GM19240 (cell line): ENCODE results near the gene ETV6.
"Not testable (repeated sequence)": the region's sequence is repeated elsewhere in the genome, so short reads cannot be mapped to it uniquely, and the experiment has no call there.

Experiments used
- DNase-seq: peaks from one replicate; pipeline ENCODE4 v3.0.0; 2011; ENCODE audit warnings: low spot score; ENCODE audit not compliant: insufficient read length

ETV6 gene

DNA sequence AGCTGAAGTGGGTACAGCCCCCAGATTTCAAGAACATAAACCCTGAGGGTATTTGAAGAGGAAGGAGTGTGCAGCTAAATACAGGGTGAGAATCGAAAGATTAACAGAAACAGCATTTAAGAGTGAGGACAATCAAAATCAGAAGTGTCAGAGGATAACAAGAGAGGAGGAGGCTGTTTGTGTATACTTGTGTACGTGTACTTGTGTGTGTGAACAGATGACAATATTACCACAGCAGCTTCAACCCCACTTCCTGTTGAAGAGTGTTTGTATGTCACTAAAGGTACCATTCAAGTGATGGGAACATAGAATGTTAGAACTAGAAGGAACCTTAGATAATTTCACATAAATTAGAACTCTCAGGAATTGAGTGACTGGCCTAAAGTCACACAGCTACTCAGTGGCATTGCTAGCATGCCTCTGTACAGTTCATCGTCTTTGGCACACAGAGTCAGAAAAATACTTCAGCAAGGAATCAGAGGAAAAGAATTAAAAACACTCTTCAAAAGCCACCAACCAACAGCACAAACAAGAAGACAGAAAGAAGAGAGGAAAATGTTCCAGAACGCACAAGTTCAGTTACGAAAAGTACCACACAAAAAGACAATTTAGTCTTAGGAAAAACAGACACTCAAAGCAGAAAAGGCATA is 256.9 kb downstream of the ETV6 start:
- no peak for DNase-seq

DNA sequence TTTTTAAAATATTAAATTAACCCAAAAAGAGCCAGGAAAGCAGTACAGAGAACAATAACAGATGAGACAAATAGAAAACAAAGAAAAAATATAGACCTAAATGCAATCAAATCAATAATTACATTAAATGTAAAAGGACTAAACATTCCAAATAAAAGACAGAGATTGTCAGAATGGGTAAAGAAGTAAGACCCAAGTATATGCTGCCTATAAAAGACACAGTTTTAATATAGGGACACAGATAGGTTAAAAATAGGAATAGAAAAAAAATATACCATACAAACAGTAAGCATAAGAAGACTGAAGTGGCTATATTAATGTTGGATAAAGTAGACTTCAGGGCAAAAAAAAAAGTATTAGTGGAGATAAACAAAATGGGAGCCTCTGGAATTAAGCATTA is 258.2 kb downstream of the ETV6 start:
- DNase-seq, result no peak

DNA sequence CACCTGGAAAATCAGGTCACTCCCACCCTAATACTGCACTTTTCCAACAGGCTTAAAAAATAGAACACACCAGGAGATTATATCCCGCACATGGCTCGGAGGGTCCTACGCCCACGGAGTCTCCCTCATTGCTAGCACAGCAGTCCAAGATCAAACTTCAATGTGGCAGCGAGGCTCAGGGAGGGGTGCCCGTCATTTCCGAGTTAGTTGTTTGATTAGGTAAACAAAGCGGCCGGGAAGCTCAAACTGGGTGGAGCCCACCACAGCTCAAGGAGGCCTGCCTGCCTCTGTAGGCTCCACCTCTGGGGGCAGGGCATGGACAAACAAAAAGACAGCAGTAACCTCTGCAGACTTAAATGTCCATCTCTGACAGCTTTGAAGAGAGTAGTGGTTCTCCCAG is 259.9 kb downstream of the ETV6 start:
- DNase-seq, result not testable (repeated sequence)

DNA sequence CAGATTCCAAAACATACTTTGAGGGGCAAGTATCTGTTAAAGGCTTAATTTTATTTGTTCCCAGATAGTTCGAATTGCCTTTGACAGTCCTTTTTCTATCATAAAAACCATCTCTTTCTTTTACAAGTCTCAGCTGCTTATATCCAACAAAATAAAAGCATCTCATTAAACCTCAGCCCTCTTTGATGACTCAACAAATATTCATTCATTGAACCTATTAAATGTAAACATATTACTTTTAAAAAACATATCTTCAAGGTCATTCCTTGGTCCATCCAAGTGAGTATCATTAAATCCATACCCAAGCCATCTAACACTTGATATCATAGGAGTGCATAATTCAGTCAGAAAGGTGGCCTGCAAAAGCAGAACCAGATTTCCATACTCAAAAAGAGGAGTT is 266.6 kb downstream of the ETV6 start:
- no peak for DNase-seq

DNA sequence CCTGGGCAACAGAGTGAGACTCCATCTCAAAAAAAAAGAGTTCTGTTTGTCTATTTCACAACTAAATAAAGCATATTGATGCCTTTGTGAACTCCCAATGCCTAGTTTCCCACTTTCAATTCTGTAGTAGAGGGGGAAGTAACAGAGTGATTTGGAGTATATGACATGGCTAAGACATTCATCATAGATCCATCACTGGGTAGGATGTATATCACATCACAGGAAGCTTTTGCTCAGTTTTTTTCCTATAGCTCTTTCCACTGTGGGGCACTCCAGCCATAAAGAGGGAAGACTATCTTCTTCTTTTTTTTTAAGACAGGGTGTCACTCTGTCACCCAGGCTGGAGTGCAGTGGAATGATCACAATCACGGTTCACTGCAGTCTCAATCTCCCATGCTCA is 267.3 kb downstream of the ETV6 start:
- no peak for DNase-seq

DNA sequence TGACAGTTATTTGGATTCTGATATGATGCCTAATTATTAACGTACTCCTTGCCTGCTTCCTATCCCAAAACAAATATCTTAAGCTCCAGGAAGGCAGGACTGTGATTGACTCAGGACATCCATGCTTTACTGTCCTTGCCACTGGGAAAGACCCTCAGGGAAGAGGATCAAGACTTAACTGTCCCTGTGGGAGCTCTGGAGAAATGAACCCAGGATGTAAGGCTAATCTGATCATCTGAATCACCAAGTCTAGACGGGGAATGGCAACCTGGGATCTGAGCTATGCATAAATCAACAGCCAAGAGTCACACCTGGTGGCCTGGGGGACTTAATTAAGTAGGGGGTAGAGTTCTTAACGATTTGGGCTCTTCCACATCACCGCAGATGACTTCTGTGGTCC is 268.0 kb downstream of the ETV6 start:
- DNase-seq, result no peak

DNA sequence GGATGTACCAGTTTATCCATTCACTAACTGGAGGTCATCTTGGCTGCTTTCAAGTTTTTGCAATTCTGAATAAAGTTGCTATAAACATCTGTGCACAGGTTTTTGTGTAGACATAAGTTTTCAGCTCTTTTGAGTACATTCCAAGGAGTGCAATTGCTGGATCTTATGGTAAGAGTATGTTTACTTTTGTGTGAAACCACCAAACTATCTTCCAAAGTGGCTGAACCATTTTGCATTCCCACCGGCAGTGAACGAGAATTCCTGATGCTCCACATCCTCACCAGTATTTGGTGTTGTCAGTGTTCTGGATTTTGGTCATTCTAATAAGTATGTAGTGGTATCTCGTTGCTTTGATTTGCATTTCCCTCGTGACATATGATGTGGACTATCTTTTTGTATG is 270.8 kb downstream of the ETV6 start:
- no peak for DNase-seq

DNA sequence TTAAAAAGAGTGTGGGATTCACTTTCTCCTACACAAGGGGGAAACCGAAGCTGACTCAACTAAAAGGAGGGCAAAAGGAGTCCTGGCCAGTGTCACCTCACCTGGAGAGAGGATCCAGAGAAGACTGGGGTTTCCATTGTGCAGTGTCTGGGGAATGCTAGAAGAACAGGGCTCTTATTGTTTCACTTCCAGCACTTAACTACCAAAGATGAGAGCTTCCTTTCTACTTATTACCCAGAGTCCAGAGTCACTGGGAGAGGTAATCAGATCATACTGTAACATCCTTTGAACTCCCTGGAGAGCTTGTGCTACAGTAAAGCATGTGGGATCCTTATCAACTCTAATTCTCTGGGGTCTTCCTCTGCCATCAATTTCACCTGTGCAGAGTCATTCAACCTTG is 272.9 kb downstream of the ETV6 start:
- DNase-seq, result no peak

DNA sequence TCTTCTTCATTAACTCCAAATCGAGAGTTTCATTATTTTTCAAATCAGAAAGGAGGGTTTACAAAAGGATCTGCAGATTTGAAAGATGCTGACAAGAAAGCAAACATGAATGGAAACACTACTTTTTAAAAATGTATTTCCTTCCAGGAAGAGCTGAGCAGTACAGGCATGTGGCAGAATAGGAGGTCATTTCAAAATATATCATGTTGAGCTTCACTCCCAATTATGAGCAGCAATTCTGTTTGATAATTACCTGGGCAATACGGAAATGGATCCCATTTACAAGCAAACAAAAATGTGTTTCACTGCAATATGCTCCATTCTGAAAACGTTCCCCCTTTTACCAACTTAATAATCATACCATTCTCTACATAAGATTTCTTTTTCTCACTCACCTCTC is 273.6 kb downstream of the ETV6 start:
- no peak for DNase-seq

DNA sequence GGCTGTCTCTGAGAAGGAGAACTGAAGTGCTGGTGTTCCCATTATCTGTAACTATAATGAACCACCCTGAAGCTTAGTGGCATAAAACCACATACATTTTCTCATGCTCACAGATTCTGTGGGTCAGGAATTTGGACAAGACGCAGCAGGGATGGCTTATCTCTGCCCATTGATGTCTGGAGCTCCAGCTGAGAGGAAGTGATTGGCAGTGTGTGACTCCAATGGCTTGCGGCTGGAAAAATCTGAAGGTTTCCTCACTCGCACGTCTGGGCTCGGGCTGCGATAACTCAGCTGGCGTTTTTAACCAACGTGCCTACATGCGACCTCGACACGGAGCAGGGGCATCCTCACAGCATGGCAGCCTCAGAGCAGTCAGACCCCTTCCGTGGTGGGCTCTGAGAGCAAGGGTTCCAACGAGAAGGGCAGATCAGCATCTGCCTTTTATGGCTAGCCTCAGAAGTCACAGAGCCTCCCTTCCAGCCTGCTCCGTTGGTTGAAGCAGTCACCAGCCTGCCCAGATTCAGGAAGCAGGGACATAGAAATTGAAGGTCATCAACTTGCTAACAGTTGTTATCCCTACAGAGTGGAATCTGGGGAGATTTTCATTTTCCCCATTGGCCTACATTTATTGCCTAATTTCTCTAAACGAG is 277.9 kb downstream of the ETV6 start:
- DNase-seq, result no peak

DNA sequence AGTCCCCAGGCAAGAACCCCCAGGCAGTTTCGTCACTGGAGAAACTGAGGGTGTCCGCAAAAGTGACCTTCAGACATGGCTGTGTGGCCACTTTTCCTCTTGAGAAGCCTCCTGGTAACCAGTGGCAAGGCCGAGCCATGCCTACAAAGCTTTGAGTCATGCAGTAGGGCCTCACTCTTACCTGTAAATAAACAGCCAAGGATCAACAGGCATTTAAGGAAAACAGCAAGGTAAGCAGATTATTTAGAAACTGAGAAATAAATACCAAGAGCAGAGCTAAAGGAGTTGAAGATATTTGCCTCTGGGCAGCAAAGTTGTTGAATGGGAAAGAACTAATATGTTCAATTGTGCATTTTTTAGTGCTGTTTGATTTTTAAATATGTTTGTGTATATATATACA is 280.2 kb downstream of the ETV6 start:
- DNase-seq, result no peak

DNA sequence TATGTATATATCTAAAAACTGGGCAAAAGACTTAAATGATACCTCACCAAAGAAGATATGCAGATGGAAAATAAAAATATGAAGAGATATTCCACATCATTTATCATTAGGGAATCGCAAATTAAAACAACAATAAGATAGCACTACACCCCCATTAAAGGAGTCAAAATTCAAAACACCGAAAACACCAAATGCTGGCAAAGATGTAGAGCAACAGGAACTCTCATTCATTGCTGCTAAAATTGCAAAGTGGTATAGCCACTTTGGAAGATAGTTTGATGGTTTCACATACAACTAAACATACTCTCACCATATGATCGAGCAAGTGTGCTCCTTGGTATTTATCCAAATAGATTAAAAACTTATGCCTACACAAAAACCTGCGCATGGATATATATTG is 289.7 kb downstream of the ETV6 start:
- no peak for DNase-seq

DNA sequence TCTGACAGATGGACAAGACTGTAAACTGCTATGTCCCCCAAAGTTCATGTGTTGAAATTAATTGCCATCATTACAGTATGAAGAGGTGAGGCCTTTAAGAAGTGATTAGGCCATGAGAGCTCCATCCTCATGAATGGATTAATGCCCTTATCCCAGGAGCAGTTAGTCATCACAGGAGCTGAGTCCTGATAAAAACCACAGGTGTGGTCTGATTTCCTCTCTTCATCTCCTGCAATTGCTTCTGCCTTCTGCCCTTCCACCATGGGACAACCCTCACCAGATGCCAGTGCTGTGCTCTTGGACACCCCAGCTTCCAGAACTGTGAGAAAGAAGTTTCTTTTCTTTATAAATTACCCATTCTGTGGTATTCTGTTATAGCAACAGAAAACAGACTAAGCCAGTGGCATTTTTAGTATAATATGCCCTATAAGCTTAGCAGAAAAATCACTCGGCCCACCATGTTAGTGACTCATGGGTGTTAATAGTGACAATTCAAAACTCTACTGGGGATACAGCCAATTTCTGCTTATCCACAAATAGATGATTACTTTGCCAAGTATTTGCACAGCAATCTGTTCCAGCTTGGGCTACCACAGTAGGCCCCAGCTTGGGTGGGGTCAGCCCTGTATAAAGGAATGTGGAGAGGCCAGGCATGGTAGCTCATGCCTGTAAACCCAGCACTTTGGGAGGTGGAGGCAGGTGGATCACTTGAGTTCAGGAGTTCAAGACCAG is 292.3 kb downstream of the ETV6 start:
- no peak for DNase-seq

DNA sequence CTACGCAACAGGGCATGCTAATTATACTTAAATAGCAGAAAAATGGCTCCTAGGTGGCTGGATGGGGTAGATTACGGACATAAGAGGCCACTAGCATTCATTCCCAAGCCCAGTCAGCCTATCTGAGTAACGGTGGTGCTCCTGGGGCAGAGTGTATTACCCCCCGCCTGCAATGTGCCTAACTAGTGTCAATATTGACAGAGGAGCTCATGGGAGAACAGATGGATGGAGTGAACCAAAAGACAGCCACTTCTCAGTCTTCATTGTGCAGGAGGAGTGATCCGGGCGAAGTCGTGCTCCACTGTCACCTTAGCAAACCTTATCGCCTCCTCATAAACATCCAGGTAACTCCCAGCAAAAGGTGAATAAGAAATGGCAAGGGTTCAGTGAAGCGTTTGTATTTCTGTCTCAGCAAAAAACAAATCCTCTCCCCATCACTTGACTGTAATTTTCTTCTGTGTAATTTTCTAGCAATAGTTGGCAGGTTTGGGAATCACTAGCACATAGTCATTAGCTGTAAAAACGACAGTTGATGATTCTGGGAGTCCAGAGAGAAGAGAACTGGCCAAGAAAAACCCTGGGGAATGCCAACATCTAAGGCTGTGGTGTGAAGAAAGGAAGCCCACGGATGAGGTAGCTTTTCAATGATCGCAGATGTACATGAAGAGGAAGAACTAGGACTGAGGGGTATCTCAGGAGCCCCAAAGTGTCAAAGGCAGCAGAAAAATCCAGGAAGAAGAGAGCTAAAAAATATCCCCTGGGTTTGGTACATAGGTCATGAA is 294.6 kb downstream of the ETV6 start:
- DNase-seq, result no peak
